Fibroblast of lung (primary cell): ENCODE results near the gene OTUB1. TPM values are rescaled to one million over a fixed set of nuclear protein-coding genes. Genes with fewer than 3 reads are reported as not detected.

Experiments used
- DNase-seq, 2 donors: peaks; one replicate each; pipeline versions ENCODE4 v3.0.0 to v3.0.0-alpha.2; 2010; ENCODE audit warnings: low read depth in 2 of 2
- H2AFZ ChIP-seq: 2 replicates; pipeline ENCODE4 v1.5.1; 2012; ENCODE audit warnings: low read length, control low read depth, inconsistent platforms
- H3K27ac ChIP-seq: 2 replicates; pipeline ENCODE4 v1.5.1; 2011; ENCODE audit warnings: low read length, control low read depth; ENCODE audit not compliant: insufficient read depth
- H3K27me3 ChIP-seq: 2 replicates; pipeline ENCODE4 v1.5.1; 2011; ENCODE audit warnings: mild to moderate bottlenecking, low read length; ENCODE audit not compliant: control insufficient read depth, insufficient read depth
- H3K36me3 ChIP-seq: 2 replicates; pipeline ENCODE4 v1.5.1; 2011; ENCODE audit warnings: low read length; ENCODE audit not compliant: control insufficient read depth, insufficient read depth
- H3K4me1 ChIP-seq: 2 replicates; pipeline ENCODE4 v1.5.1; 2011; ENCODE audit warnings: low read length; ENCODE audit not compliant: control insufficient read depth, insufficient read depth; ENCODE audit errors: extremely low read depth
- H3K4me2 ChIP-seq: 2 replicates; pipeline ENCODE4 v1.5.1; 2011; ENCODE audit warnings: low read length, control low read depth; ENCODE audit not compliant: insufficient read depth; ENCODE audit errors: extremely low read depth
- H3K4me3 ChIP-seq, 4 experiments: fragments of 200-600 bp in 1 of 4; sonication (generic) in 1 of 4; replicated peaks in 1 of 4; 2 replicates each; pipeline ENCODE4 v1.5.1; 2011 to 2016; ENCODE audit warnings: low read length in 4 of 4, low read depth in 3 of 4, mild to moderate bottlenecking in 3 of 4, control low read depth in 2 of 4, inconsistent platforms in 1 of 4, mixed read lengths in 1 of 4; ENCODE audit not compliant: insufficient read depth in 1 of 4; ENCODE audit errors: control extremely low read depth in 1 of 4
- H3K79me2 ChIP-seq: 2 replicates; pipeline ENCODE4 v1.5.1; 2012; ENCODE audit warnings: mild to moderate bottlenecking, low read length, inconsistent platforms; ENCODE audit not compliant: control insufficient read depth, insufficient read depth
- H3K9ac ChIP-seq: 2 replicates; pipeline ENCODE4 v1.5.1; 2011; ENCODE audit warnings: mild to moderate bottlenecking, low read length, control low read depth; ENCODE audit not compliant: insufficient read depth
- H3K9me3 ChIP-seq: 2 replicates; pipeline ENCODE4 v1.5.1; 2012; ENCODE audit warnings: low read depth, low read length; ENCODE audit not compliant: control insufficient read depth, insufficient read depth
- H4K20me1 ChIP-seq: 2 replicates; pipeline ENCODE4 v1.5.1; 2011; ENCODE audit warnings: low read length; ENCODE audit not compliant: control insufficient read depth, insufficient read depth; ENCODE audit errors: extremely low read depth
- CTCF ChIP-seq, 2 donors: IDR thresholded peaks in 1 of 2; conservative IDR thresholded peaks in 1 of 2; 1 replicate in 1 of 2; 2 replicates in 1 of 2; pipeline ENCODE4 v1.5.1; 2011 to 2012; ENCODE audit warnings: low read length in 2 of 2, control low read depth in 1 of 2, inconsistent platforms in 1 of 2, low read depth in 1 of 2, mild to moderate bottlenecking in 1 of 2
- EZH2 ChIP-seq: IDR thresholded peaks from 2 replicates; pipeline ENCODE4 v1.5.1; 2012; ENCODE audit warnings: low read length, control low read depth, mild to moderate bottlenecking; ENCODE audit errors: missing control alignments
- polyA plus RNA-seq, 2 donors: library from polyadenylated mRNA; depleted of rRNA in 1 of 2; stranded (reverse) in 1 of 2; unstranded in 1 of 2; fragments of >200 nt; gene quantifications; 2 replicates each; pipeline ENCODE4 v1.2.1, GENCODE V29; 2011 to 2012; ENCODE audit warnings: missing spikeins in 1 of 2
- total RNA-seq: library from RNA; depleted of rRNA; stranded (reverse); fragments of >200 nt; gene quantifications from 2 replicates; pipeline ENCODE4 v1.2.1, GENCODE V29; 2014

OTUB1 gene
- total and polyA plus RNA-seq, 2 donors (not counting 1 experiment from before 2014, with no cell fraction given), result 37.8 to 113 TPM

GRCh38 chr11:63974259-63975143, 11.7 kb upstream of the OTUB1 start, which contains the start of gene COX8A:
COX8A (plus strand) TSS chr11:63974620; CDS start chr11:63974681, 61 bp downstream.
- Histone ChIP-seq H4K20me1 (no peaks in the 10 kb centered on the region), H3K4me3 (peak within 1 kb of the TSS; percentile 84 to 97 (median 95)), H2AFZ (peak within 1 kb of the TSS; percentile 89), H3K27ac (peak within 1 kb of the TSS; percentile 98), H3K9me3 (no peaks in the 10 kb centered on the region), H3K4me1 (peaks cover 5% of the 10 kb centered on the region), H3K79me2 (peaks cover 44% of the 10 kb centered on the region), H3K27me3 (no peaks in the 10 kb centered on the region), H3K4me2 (peak within 1 kb of the TSS; percentile 63), H3K36me3 (peaks cover 6% of the 10 kb centered on the region), H3K9ac (peak within 1 kb of the TSS; percentile 97)
- peak; percentile 100 for DNase-seq
- TF ChIP-seq EZH2 (no peak), CTCF (conservative IDR thresholded peaks at IDR 0.05 in 1 of 2, IDR thresholded peaks at IDR 0.05 in 1 of 2; ENCODE audit: low read depth in 1 of 2, low read length in 2 of 2) (peak in 1 of 2 donors; percentile 11)

- Histone ChIP-seq H4K20me1 (no peaks in the 10 kb centered on the region), H3K27ac (no peak overlapping the region), H3K36me3 (peaks cover 6% of the 10 kb centered on the region), H3K4me1 (peaks cover 5% of the 10 kb centered on the region), H3K9ac (no peak overlapping the region), H3K4me3 (no peak overlapping the region), H3K79me2 (peaks cover 47% of the 10 kb centered on the region), H3K4me2 (no peak overlapping the region), H2AFZ (no peak overlapping the region), H3K9me3 (no peaks in the 10 kb centered on the region), H3K27me3 (no peaks in the 10 kb centered on the region)
- no peak for DNase-seq
- no peak for TF ChIP-seq EZH2
These were observed 7.5 kb upstream of the OTUB1 start for GRCh38 chr11:63978551-63979239.

GRCh38 chr11:63979426-63979825, 6.8 kb upstream of the OTUB1 start:
- TF ChIP-seq CTCF (conservative IDR thresholded peaks at IDR 0.05 in 1 of 2, IDR thresholded peaks at IDR 0.05 in 1 of 2; ENCODE audit: low read depth in 1 of 2, low read length in 2 of 2) (no peak), EZH2 (no peak)
- Histone ChIP-seq H3K9me3 (no peaks in the 10 kb centered on the region), H3K4me3 (no peak overlapping the region), H3K27me3 (no peaks in the 10 kb centered on the region), H3K4me2 (no peak overlapping the region), H4K20me1 (no peaks in the 10 kb centered on the region), H2AFZ (no peak overlapping the region), H3K27ac (no peak overlapping the region), H3K9ac (no peak overlapping the region), H3K79me2 (peaks cover 47% of the 10 kb centered on the region), H3K4me1 (peaks cover 5% of the 10 kb centered on the region), H3K36me3 (peaks cover 6% of the 10 kb centered on the region)
- no peak for DNase-seq
